PC-9 (cell line): ENCODE measurements around the gene HIGD1A. TPM values are rescaled to one million over a fixed set of nuclear protein-coding genes. Genes with fewer than 3 reads are reported as not detected.

Source experiments
- BruUV-seq: library from RNA; stranded (reverse); fragments of 400-500 nt; replicated peaks from 2 replicates; lab custom pipeline; 2021; lab: Mats Ljungman, UMichigan
- CTCF ChIA-PET: fragments of 300-600 bp; sonication (Branson Sonifier 250); formaldehyde crosslinking; loops from one replicate; lab custom pipeline; 2022; ENCODE audit warnings: antibody characterized with exemption; lab: Charles Lee
- POLR2A ChIA-PET: fragments of 300-600 bp; sonication (Branson Sonifier 250); formaldehyde crosslinking; loops from one replicate; lab custom pipeline; 2022; ENCODE audit warnings: antibody characterized with exemption; ENCODE audit not compliant: unreplicated experiment; lab: Charles Lee
- DNase-seq, 2 experiments: peaks; one replicate each; pipeline versions ENCODE4 v3.0.0 to v3.0.0-alpha.2; 2015 to 2022; ENCODE audit warnings: mixed read lengths in 1 of 2
- H2AFZ ChIP-seq: fragments of 200-600 bp; sonication (generic); 2 replicates; pipeline ENCODE4 v1.8.1; 2017; ENCODE audit warnings: antibody characterized with exemption
- H3F3A ChIP-seq: fragments of 200-600 bp; sonication (generic); 2 replicates; pipeline ENCODE4 v1.8.1; 2017; ENCODE audit warnings: antibody characterized with exemption, mild to moderate bottlenecking, low read depth; ENCODE audit not compliant: insufficient read depth
- H3K27ac ChIP-seq: fragments of 200-600 bp; sonication (generic); 2 replicates; pipeline ENCODE4 v1.6.1; 2016; ENCODE audit warnings: mixed run types
- H3K27me3 ChIP-seq: fragments of 200-600 bp; sonication (generic); 2 replicates; pipeline ENCODE4 v1.6.1; 2016; ENCODE audit warnings: low read depth, mixed run types; ENCODE audit not compliant: insufficient read depth
- H3K36me3 ChIP-seq: fragments of 200-600 bp; sonication (generic); 2 replicates; pipeline ENCODE4 v1.6.1; 2016; ENCODE audit warnings: low read depth, mixed run types
- H3K4me1 ChIP-seq: fragments of 200-600 bp; sonication (generic); replicated peaks from 2 replicates; pipeline ENCODE4 v1.6.1; 2016; ENCODE audit warnings: mixed run types; ENCODE audit not compliant: insufficient read depth
- H3K4me2 ChIP-seq: fragments of 200-600 bp; sonication (generic); 2 replicates; pipeline ENCODE4 v1.6.1; 2017; ENCODE audit warnings: mixed run types
- H3K4me3 ChIP-seq: fragments of 200-600 bp; sonication (generic); 2 replicates; pipeline ENCODE4 v1.6.1; 2016; ENCODE audit warnings: mixed run types
- H3K79me2 ChIP-seq: fragments of 200-600 bp; sonication (generic); 2 replicates; pipeline ENCODE4 v1.6.1; 2017; ENCODE audit warnings: low read depth, mixed run types
- H3K9me2 ChIP-seq: fragments of 200-600 bp; sonication (generic); 2 replicates; pipeline ENCODE4 v1.8.1; 2017; ENCODE audit warnings: mild to moderate bottlenecking; ENCODE audit not compliant: insufficient read depth
- H3K9me3 ChIP-seq: fragments of 200-600 bp; sonication (generic); 2 replicates; pipeline ENCODE4 v1.8.1; 2016; ENCODE audit warnings: low read depth; ENCODE audit not compliant: insufficient read depth
- H4K20me1 ChIP-seq: fragments of 200-600 bp; sonication (generic); 2 replicates; pipeline ENCODE4 v1.8.1; 2017; ENCODE audit not compliant: insufficient read depth
- EZH2 ChIP-seq: fragments of 200-600 bp; sonication (generic); IDR thresholded peaks from 2 replicates; pipeline ENCODE4 v1.8.0; 2017; ENCODE audit warnings: antibody characterized with exemption, low read depth
- intact Hi-C: fragments of 100-400 bp; cut with micrococcal nuclease; formaldehyde crosslinking; loops from one replicate; pipeline ENCODE4 v1.10.0; 2022; ENCODE audit not compliant: unreplicated experiment
- total RNA-seq: library from RNA; stranded (reverse); gene quantifications from 2 replicates; pipeline ENCODE4 v1.2.3, GENCODE V29; 2021
- TF ChIP-seq, protein P1 (sequence below): fragments of 200-600 bp; sonication (generic); conservative IDR thresholded peaks from 2 replicates; pipeline ENCODE4 v1.6.1; 2017; ENCODE audit warnings: mixed run types, antibody characterized with exemption, mild to moderate bottlenecking, moderate library complexity

HIGD1A gene
- total RNA-seq, 1 experiment from 2014 or later, result 69.7 TPM

GRCh38 chr3:42831321-42831713, 27.0 kb upstream of the HIGD1A start:
- Histone ChIP-seq H3K4me2 (no peak overlapping the region), H3K27me3 (no peaks in the 10 kb centered on the region), H3K4me1 (peaks cover 58% of the 10 kb centered on the region), H3K27ac (no peak overlapping the region), H2AFZ (no peak overlapping the region), H3K36me3 (no peaks in the 10 kb centered on the region), H3K9me2 (no peaks in the 10 kb centered on the region), H4K20me1 (no peaks in the 10 kb centered on the region), H3K9me3 (no peaks in the 10 kb centered on the region), H3F3A (peaks cover 33% of the 10 kb centered on the region; the same call in 1 of the 2 replicates), H3K79me2 (peaks cover 49% of the 10 kb centered on the region), H3K4me3 (no peak overlapping the region)
- BruUV-seq, result no TSS peak
- ChIA-PET CTCF (interaction anchor here (0.6 to 1.3 kb wide), 5 partner anchors 8 to 936 kb away, joined by 3 to 6 read pairs (median 4); no protein-coding TSS in a partner anchor), POLR2A (no interaction called here)
- no peak for TF ChIP-seq EZH2
- TF ChIP-seq, protein P1, sequence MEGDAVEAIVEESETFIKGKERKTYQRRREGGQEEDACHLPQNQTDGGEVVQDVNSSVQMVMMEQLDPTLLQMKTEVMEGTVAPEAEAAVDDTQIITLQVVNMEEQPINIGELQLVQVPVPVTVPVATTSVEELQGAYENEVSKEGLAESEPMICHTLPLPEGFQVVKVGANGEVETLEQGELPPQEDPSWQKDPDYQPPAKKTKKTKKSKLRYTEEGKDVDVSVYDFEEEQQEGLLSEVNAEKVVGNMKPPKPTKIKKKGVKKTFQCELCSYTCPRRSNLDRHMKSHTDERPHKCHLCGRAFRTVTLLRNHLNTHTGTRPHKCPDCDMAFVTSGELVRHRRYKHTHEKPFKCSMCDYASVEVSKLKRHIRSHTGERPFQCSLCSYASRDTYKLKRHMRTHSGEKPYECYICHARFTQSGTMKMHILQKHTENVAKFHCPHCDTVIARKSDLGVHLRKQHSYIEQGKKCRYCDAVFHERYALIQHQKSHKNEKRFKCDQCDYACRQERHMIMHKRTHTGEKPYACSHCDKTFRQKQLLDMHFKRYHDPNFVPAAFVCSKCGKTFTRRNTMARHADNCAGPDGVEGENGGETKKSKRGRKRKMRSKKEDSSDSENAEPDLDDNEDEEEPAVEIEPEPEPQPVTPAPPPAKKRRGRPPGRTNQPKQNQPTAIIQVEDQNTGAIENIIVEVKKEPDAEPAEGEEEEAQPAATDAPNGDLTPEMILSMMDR, result peak; percentile 74
- peak in 1 of 2 experiments; percentile 46 for DNase-seq
- intact Hi-C loops, result loop anchor here (2.0 to 5.0 kb wide), 2 partner anchors 51 to 387 kb away; no protein-coding TSS in a partner anchor

- TF ChIP-seq, protein P1, result peak; percentile 58
- TF ChIP-seq EZH2, result no peak
- Histone ChIP-seq H3K4me1 (peaks cover 64% of the 10 kb centered on the region), H3K27ac (peak overlapping the region; percentile 90; the same call in 1 of the 2 replicates), H3F3A (peaks cover 33% of the 10 kb centered on the region; the same call in 1 of the 2 replicates), H3K4me3 (no peak overlapping the region), H3K9me3 (no peaks in the 10 kb centered on the region), H2AFZ (no peak overlapping the region), H3K36me3 (no peaks in the 10 kb centered on the region), H3K79me2 (peaks cover 55% of the 10 kb centered on the region), H3K4me2 (no peak overlapping the region), H4K20me1 (no peaks in the 10 kb centered on the region), H3K27me3 (no peaks in the 10 kb centered on the region), H3K9me2 (no peaks in the 10 kb centered on the region)
- peak in 1 of 2 experiments; percentile 66 for DNase-seq
- no TSS peak for BruUV-seq
- ChIA-PET CTCF (interaction anchor here (0.6 to 1.3 kb wide), 9 partner anchors 9 to 936 kb away, joined by 3 to 6 read pairs (median 4); no protein-coding TSS in a partner anchor), POLR2A (no interaction called here)
- intact Hi-C loops, result loop anchor here (2.0 to 5.0 kb wide), 2 partner anchors 52 to 386 kb away; no protein-coding TSS in a partner anchor
Observed at GRCh38 chr3:42830437-42831320, 26.4 kb upstream of the HIGD1A start.

DNA sequence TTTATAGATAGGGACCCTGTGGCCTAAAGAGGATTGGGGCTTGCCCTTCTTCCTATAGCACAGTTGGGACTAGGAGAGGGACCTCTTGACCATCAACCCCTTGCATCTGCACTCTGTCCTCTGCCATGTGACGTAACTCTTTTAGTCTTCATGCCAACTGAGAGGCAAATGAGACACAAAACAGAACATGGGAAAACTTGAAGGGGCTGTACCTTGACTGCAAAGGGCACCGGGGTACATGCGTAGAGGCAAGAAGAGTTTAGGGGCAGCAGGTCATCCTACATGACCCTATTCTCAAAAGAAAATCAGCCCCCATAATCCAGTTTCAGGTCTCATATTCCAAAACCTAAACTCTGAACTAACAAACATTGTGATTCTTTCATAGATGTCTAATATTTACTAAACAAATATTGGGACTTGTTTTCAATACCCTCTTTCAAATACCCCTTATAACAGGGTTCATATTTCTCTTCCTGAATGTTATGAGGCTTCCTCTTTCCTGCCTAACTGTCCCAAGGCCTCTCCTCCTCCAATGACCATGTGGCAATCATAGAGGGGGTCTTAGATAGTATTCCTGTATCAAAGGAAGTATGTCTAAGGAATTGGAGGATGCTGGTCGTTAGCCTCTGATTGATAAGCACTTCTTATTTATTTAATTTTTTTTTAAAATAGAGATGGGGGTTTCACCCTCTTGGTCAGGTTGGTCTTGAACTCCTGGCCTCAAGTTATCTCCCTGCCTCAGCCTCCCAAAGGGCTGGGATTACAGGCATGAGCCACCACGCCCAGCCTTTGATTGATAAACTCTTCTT, 25.5 kb upstream of the HIGD1A start:
- Histone ChIP-seq H3K36me3 (no peaks in the 10 kb centered on the region), H3K4me3 (no peak overlapping the region), H3K79me2 (peaks cover 63% of the 10 kb centered on the region), H3K9me2 (no peaks in the 10 kb centered on the region), H3K27ac (peak overlapping the region; percentile 90), H3F3A (peaks cover 33% of the 10 kb centered on the region; the same call in 1 of the 2 replicates), H3K27me3 (no peaks in the 10 kb centered on the region), H3K4me1 (peaks cover 72% of the 10 kb centered on the region), H3K4me2 (peak overlapping the region; percentile 70), H4K20me1 (no peaks in the 10 kb centered on the region), H3K9me3 (no peaks in the 10 kb centered on the region), H2AFZ (no peak overlapping the region)
- TF ChIP-seq EZH2, result no peak
- TF ChIP-seq, protein P1, result no peak
- ChIA-PET CTCF (interaction anchor here (0.7 to 1.3 kb wide), 9 partner anchors 10 to 600 kb away, joined by 3 to 6 read pairs (median 3); no protein-coding TSS in a partner anchor), POLR2A (no interaction called here)
- intact Hi-C loops, result loop anchor here (2.0 to 5.0 kb wide), 3 partner anchors 25 to 385 kb away; partner anchors contain the start of gene HIGD1A
- no TSS peak for BruUV-seq
- DNase-seq, result no peak
